ENCODE results near the gene FUT8. TPM values are rescaled to one million over a fixed set of nuclear protein-coding genes. Genes with fewer than 3 reads are reported as not detected.
"Not testable (repeated sequence)": the region's sequence is repeated elsewhere in the genome, so short reads cannot be mapped to it uniquely, and the experiment has no call there.

The FUT8 gene
- total RNA-seq, 1 donor from 2014 or later, result 181 TPM

- no peak for DNase-seq (ENCODE audit: low spot score)
- Mint-ChIP-seq H3K27me3 (ENCODE audit: insufficient read depth) (no peaks in the 10 kb centered on the region), H3K9me3 (peaks cover 7% of the 10 kb centered on the region), H3K27ac (no peak overlapping the region), H3K4me1 (ENCODE audit: low read depth) (no peaks in the 10 kb centered on the region), H3K4me3 (no peak overlapping the region), H3K36me3 (ENCODE audit: low read depth) (peaks cover 17% of the 10 kb centered on the region)
- intact Hi-C loops (cut with micrococcal nuclease), result no loop called here
Observed at GRCh38 chr14:65696801-65697200, 284.3 kb downstream of the FUT8 start.

- H3K36me3 Mint-ChIP-seq (ENCODE audit: low read depth), result peaks cover 31% of the 10 kb centered on the region
- intact Hi-C loops (cut with micrococcal nuclease), result loop anchor here (5.0 to 10.0 kb wide), 2 partner anchors 66 to 419 kb away; no protein-coding TSS in a partner anchor
Observed at GRCh38 chr14:65703521-65703920, 291.0 kb downstream of the FUT8 start.

GRCh38 chr14:65703996-65704395 lies 291.5 kb downstream of the FUT8 start:
- H3K9me3 Mint-ChIP-seq, result peaks cover 14% of the 10 kb centered on the region
- no peak overlapping the region for H3K27ac Mint-ChIP-seq
- peaks cover 34% of the 10 kb centered on the region for H3K36me3 Mint-ChIP-seq (ENCODE audit: low read depth)
- DNase-seq (ENCODE audit: low spot score), result no peak
- intact Hi-C loops (cut with micrococcal nuclease), result loop anchor here (2.0 to 10.0 kb wide), 4 partner anchors 19 to 419 kb away; no protein-coding TSS in a partner anchor
- H3K4me1 Mint-ChIP-seq (ENCODE audit: low read depth), result no peaks in the 10 kb centered on the region
- no peak overlapping the region for H3K4me3 Mint-ChIP-seq
- no peaks in the 10 kb centered on the region for H3K27me3 Mint-ChIP-seq (ENCODE audit: insufficient read depth)

More at GRCh38 chr14:65703521-65703920, 291.0 kb downstream of the FUT8 start:
- H3K27me3 Mint-ChIP-seq (ENCODE audit: insufficient read depth), result no peaks in the 10 kb centered on the region
- no peak overlapping the region for H3K4me3 Mint-ChIP-seq
- H3K27ac Mint-ChIP-seq, result no peak overlapping the region
- peaks cover 12% of the 10 kb centered on the region for H3K9me3 Mint-ChIP-seq
- H3K4me1 Mint-ChIP-seq (ENCODE audit: low read depth), result no peaks in the 10 kb centered on the region
- no peak for DNase-seq (ENCODE audit: low spot score)

GRCh38 chr14:65704437-65704836 lies 291.9 kb downstream of the FUT8 start:
- intact Hi-C loops (cut with micrococcal nuclease), result loop anchor here (2.0 to 10.0 kb wide), 4 partner anchors 18 to 420 kb away; no protein-coding TSS in a partner anchor
- H3K4me1 Mint-ChIP-seq (ENCODE audit: low read depth), result no peaks in the 10 kb centered on the region
- H3K27ac Mint-ChIP-seq, result peak overlapping the region; percentile 85
- H3K36me3 Mint-ChIP-seq (ENCODE audit: low read depth), result peaks cover 35% of the 10 kb centered on the region
- peaks cover 14% of the 10 kb centered on the region for H3K9me3 Mint-ChIP-seq
- no peak for DNase-seq (ENCODE audit: low spot score)
- H3K4me3 Mint-ChIP-seq, result no peak overlapping the region
- H3K27me3 Mint-ChIP-seq (ENCODE audit: insufficient read depth), result no peaks in the 10 kb centered on the region

- peaks cover 33% of the 10 kb centered on the region for H3K36me3 Mint-ChIP-seq (ENCODE audit: low read depth)
- no peaks in the 10 kb centered on the region for H3K4me1 Mint-ChIP-seq (ENCODE audit: low read depth)
- intact Hi-C loops (cut with micrococcal nuclease), result loop anchor here (1.0 to 10.0 kb wide), 5 partner anchors 18 to 420 kb away; no protein-coding TSS in a partner anchor
- peak overlapping the region; percentile 85 for H3K27ac Mint-ChIP-seq
- no peaks in the 10 kb centered on the region for H3K27me3 Mint-ChIP-seq (ENCODE audit: insufficient read depth)
- H3K4me3 Mint-ChIP-seq, result no peak overlapping the region
- peaks cover 14% of the 10 kb centered on the region for H3K9me3 Mint-ChIP-seq
- no peak for DNase-seq (ENCODE audit: low spot score)
Observed at GRCh38 chr14:65704850-65705249, 292.3 kb downstream of the FUT8 start.

GRCh38 chr14:65709576-65709975 lies 297.0 kb downstream of the FUT8 start:
- Mint-ChIP-seq H3K4me1 (ENCODE audit: low read depth) (peaks cover 6% of the 10 kb centered on the region), H3K9me3 (peaks cover 23% of the 10 kb centered on the region), H3K4me3 (no peak overlapping the region), H3K27ac (no peak overlapping the region), H3K36me3 (ENCODE audit: low read depth) (peaks cover 40% of the 10 kb centered on the region), H3K27me3 (ENCODE audit: insufficient read depth) (no peaks in the 10 kb centered on the region)
- no peak for DNase-seq (ENCODE audit: low spot score)
- intact Hi-C loops (cut with micrococcal nuclease), result loop anchor here (10.0 kb wide), 1 partner anchor 425 kb away; no protein-coding TSS in a partner anchor

GRCh38 chr14:65716813-65717212 lies 304.3 kb downstream of the FUT8 start:
- H3K4me3 Mint-ChIP-seq, result not testable (repeated sequence)
- peaks cover 59% of the 10 kb centered on the region for H3K36me3 Mint-ChIP-seq (ENCODE audit: low read depth)

GRCh38 chr14:65717384-65717915 lies 304.9 kb downstream of the FUT8 start:
- H3K27ac Mint-ChIP-seq; H3K27me3 Mint-ChIP-seq (ENCODE audit: insufficient read depth); H3K4me3 Mint-ChIP-seq; DNase-seq (ENCODE audit: low spot score); intact Hi-C loops (cut with micrococcal nuclease): not testable (repeated sequence)
- Mint-ChIP-seq H3K9me3 (peaks cover 45% of the 10 kb centered on the region), H3K36me3 (ENCODE audit: low read depth) (peaks cover 64% of the 10 kb centered on the region), H3K4me1 (ENCODE audit: low read depth) (peaks cover 35% of the 10 kb centered on the region)

More at GRCh38 chr14:65716813-65717212, 304.3 kb downstream of the FUT8 start:
- DNase-seq (ENCODE audit: low spot score); H3K27ac Mint-ChIP-seq; intact Hi-C loops (cut with micrococcal nuclease); H3K27me3 Mint-ChIP-seq (ENCODE audit: insufficient read depth): not testable (repeated sequence)
- Mint-ChIP-seq H3K4me1 (ENCODE audit: low read depth) (peaks cover 28% of the 10 kb centered on the region), H3K9me3 (peaks cover 45% of the 10 kb centered on the region)

GRCh38 chr14:65718629-65719028 lies 306.1 kb downstream of the FUT8 start:
- Mint-ChIP-seq H3K36me3 (ENCODE audit: low read depth) (peaks cover 68% of the 10 kb centered on the region), H3K4me3 (no peak overlapping the region), H3K4me1 (ENCODE audit: low read depth) (peaks cover 45% of the 10 kb centered on the region), H3K27ac (no peak overlapping the region), H3K9me3 (peaks cover 43% of the 10 kb centered on the region), H3K27me3 (ENCODE audit: insufficient read depth) (no peaks in the 10 kb centered on the region)
- intact Hi-C loops (cut with micrococcal nuclease), result no loop called here
- no peak for DNase-seq (ENCODE audit: low spot score)

GRCh38 chr14:65720171-65720570 lies 307.6 kb downstream of the FUT8 start:
- no peaks in the 10 kb centered on the region for H3K27me3 Mint-ChIP-seq (ENCODE audit: insufficient read depth)
- peaks cover 29% of the 10 kb centered on the region for H3K9me3 Mint-ChIP-seq
- H3K27ac Mint-ChIP-seq, result no peak overlapping the region
- intact Hi-C loops (cut with micrococcal nuclease), result no loop called here
- DNase-seq (ENCODE audit: low spot score), result no peak
- H3K36me3 Mint-ChIP-seq (ENCODE audit: low read depth), result peaks cover 66% of the 10 kb centered on the region
- no peak overlapping the region for H3K4me3 Mint-ChIP-seq
- peaks cover 50% of the 10 kb centered on the region for H3K4me1 Mint-ChIP-seq (ENCODE audit: low read depth)

- no peak for DNase-seq (ENCODE audit: low spot score)
- peaks cover 24% of the 10 kb centered on the region for H3K9me3 Mint-ChIP-seq
- intact Hi-C loops (cut with micrococcal nuclease), result no loop called here
- H3K27ac Mint-ChIP-seq, result no peak overlapping the region
- H3K36me3 Mint-ChIP-seq (ENCODE audit: low read depth), result peaks cover 63% of the 10 kb centered on the region
- peaks cover 50% of the 10 kb centered on the region for H3K4me1 Mint-ChIP-seq (ENCODE audit: low read depth)
- H3K27me3 Mint-ChIP-seq (ENCODE audit: insufficient read depth), result no peaks in the 10 kb centered on the region
- H3K4me3 Mint-ChIP-seq, result no peak overlapping the region
Observed at GRCh38 chr14:65720743-65721142, 308.2 kb downstream of the FUT8 start.

- peaks cover 18% of the 10 kb centered on the region for H3K9me3 Mint-ChIP-seq
- H3K27ac Mint-ChIP-seq, result peak overlapping the region; percentile 5
- DNase-seq (ENCODE audit: low spot score), result no peak
- intact Hi-C loops (cut with micrococcal nuclease), result loop anchor here (2.0 kb wide), 1 partner anchor 19 kb away; no protein-coding TSS in a partner anchor
- H3K36me3 Mint-ChIP-seq (ENCODE audit: low read depth), result peaks cover 67% of the 10 kb centered on the region
- peak overlapping the region; percentile 32 for H3K4me3 Mint-ChIP-seq
- peaks cover 43% of the 10 kb centered on the region for H3K4me1 Mint-ChIP-seq (ENCODE audit: low read depth)
- H3K27me3 Mint-ChIP-seq (ENCODE audit: insufficient read depth), result no peaks in the 10 kb centered on the region
Observed at GRCh38 chr14:65723348-65723747, 310.8 kb downstream of the FUT8 start.

GRCh38 chr14:65728604-65729003 lies 316.1 kb downstream of the FUT8 start:
- Mint-ChIP-seq H3K4me1 (ENCODE audit: low read depth) (peaks cover 21% of the 10 kb centered on the region), H3K36me3 (ENCODE audit: low read depth) (peaks cover 42% of the 10 kb centered on the region), H3K27me3 (ENCODE audit: insufficient read depth) (no peaks in the 10 kb centered on the region), H3K27ac (no peak overlapping the region), H3K9me3 (peaks cover 3% of the 10 kb centered on the region), H3K4me3 (no peak overlapping the region)
- intact Hi-C loops (cut with micrococcal nuclease), result no loop called here
- no peak for DNase-seq (ENCODE audit: low spot score)
